Activated T-cell treated with anti-CD3 and anti-CD28 coated beads for 48 hours (primary cell): ENCODE data around the gene PHACTR2.

Experiments used
- DNase-seq: peaks from one replicate; pipeline ENCODE4 v3.0.0-alpha.2; 2020; ENCODE audit warnings: low read depth

PHACTR2 gene

GRCh38 chr6:143675382-143675900 is 2.3 kb upstream of the PHACTR2 start:
- DNase-seq = no peak

GRCh38 chr6:143675946-143676345 is 1.8 kb upstream of the PHACTR2 start:
- DNase-seq = no peak

GRCh38 chr6:143676437-143677045 is 1.2 kb upstream of the PHACTR2 start:
- DNase-seq = no peak

GRCh38 chr6:143677577-143677890 is 231 bp upstream of the PHACTR2 start:
- DNase-seq = no peak

GRCh38 chr6:143679041-143679440 is 1.3 kb downstream of the PHACTR2 start:
- DNase-seq = no peak

GRCh38 chr6:143680141-143680540 is 2.4 kb downstream of the PHACTR2 start:
- no peak for DNase-seq

- no peak for DNase-seq
Observed at GRCh38 chr6:143682805-143683204, 5.0 kb downstream of the PHACTR2 start.

- DNase-seq = no peak
Observed at GRCh38 chr6:143684486-143684885, 6.7 kb downstream of the PHACTR2 start.

- no peak for DNase-seq
Observed at GRCh38 chr6:143685653-143686052, 7.9 kb downstream of the PHACTR2 start.

- no peak for DNase-seq
Observed at GRCh38 chr6:143687591-143687990, 9.8 kb downstream of the PHACTR2 start.

- no peak for DNase-seq
Observed at GRCh38 chr6:143688681-143689080, 10.9 kb downstream of the PHACTR2 start.

GRCh38 chr6:143689852-143690251 is 12.1 kb downstream of the PHACTR2 start:
- no peak for DNase-seq

- no peak for DNase-seq
Observed at GRCh38 chr6:143691155-143691554, 13.4 kb downstream of the PHACTR2 start.

GRCh38 chr6:143691900-143692636 is 14.3 kb downstream of the PHACTR2 start:
- no peak for DNase-seq

GRCh38 chr6:143692696-143693095 is 14.9 kb downstream of the PHACTR2 start:
- DNase-seq = no peak

- no peak for DNase-seq
Observed at GRCh38 chr6:143694013-143694412, 16.2 kb downstream of the PHACTR2 start.

- no peak for DNase-seq
Observed at GRCh38 chr6:143694560-143694959, 16.8 kb downstream of the PHACTR2 start.

- no peak for DNase-seq
Observed at GRCh38 chr6:143695130-143695968, 17.6 kb downstream of the PHACTR2 start.

- DNase-seq = no peak
Observed at GRCh38 chr6:143695969-143696663, 18.4 kb downstream of the PHACTR2 start.

GRCh38 chr6:143696664-143697000 is 18.9 kb downstream of the PHACTR2 start:
- no peak for DNase-seq

- no peak for DNase-seq
Observed at GRCh38 chr6:143697076-143697800, 19.5 kb downstream of the PHACTR2 start.

- DNase-seq = no peak
Observed at GRCh38 chr6:143698329-143698728, 20.6 kb downstream of the PHACTR2 start.
